SHP77 treated with DMSO at 0.1 percent for 48 hours (cell line): Measurements from ENCODE around the gene AK9.

Experiments
- DNase-seq: peaks from one replicate; lab custom pipeline; 2025; lab: John Stamatoyannopoulos, UW

The AK9 gene

DNA sequence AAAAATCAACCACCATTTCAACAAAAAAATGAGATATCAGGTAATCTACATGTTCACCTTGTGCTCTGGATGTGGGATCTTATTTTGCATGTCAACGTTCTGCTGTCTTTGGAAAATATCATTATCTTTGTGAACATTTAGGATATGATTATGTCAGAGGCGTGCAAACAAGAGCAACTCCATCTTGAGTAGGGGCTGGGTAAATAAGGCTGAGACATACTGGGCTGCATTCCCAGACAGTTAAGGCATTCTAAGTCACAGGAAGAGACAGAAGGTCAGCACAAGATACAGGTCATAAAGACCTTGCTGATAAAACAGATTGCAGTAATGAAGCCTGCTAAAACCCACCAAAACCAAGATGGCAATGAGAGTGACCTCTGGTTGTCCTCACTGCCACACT is 179.2 kb downstream of the AK9 start:
- no peak for DNase-seq

DNA sequence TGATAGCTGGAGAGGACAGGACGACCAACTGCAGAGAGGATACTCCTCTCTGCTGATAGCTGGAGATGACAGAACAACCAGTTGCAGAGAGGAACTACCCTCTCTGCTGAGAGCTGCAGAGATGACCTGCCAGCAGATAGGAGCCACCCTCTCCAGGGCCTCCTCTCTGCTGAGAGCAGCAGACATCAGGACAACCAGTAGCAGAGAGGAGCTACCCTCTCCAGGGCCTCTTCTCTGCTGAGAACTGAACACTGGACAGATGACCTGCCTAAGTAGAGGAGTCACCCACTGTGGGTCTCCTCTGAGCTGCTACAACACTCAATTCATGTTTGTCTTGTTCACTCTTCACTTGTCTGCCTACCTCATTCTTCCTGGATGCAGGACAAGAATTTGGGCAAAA is 180.6 kb downstream of the AK9 start:
- no peak for DNase-seq

DNA sequence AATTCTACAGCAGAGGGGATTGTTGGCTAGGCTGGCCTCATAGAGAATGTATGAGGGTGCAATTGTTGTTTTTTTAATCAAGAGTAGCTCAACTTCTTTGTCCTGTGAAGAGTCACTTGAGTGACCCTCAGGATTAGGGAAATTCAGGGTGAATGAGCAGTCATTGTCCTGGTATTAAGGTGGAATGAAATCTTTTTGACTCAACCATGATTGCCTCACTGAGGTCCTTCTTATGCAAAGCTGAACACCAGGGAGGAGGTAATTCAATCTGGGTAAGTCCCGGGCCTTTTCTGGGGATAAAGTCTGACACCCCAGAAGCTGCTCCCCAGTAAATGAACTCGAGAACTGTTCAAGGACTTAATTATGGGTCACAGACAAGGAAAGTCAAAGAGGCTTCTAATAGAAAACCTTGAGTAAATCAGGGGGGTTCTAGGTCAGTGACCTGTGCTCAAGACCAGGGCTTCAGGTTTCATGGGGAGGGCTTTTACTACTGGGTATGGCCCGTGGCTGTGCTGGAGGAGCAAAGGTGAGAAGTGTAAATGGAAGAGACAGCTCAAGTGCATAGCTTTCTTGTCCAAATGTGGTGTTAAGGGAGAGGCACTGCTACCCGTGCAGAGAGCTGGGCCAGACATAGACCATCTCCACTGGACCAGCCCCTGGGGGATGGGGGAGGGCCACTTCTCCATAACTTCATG is 182.7 kb downstream of the AK9 start:
- DNase-seq: no peak

DNA sequence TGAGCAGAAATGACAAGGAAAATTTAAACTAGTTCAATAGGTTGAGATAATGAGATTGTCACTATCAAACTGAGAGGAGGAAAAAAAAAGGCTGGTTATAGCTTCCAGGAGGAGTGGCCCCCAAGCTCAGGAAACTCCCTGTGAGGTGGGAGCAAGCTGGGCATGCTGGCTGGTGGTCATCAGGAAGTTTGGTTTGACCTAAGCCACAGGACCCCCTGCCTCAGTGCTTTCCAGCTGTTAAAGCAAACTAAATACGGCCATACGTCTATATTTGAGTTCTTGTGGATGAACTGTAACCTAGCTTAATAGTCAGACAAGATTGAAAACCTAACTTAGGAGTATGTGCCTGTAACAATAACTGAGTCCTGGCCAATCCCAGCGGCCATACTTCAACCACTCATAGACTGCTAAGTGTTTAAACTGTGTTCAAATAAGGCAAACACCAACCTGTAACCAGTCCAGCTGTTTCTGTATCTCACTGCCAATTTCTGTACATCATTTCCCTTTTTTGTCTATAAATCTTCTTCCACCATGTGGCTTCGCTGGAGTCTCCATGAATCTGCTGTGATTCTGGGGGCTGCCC is 183.4 kb downstream of the AK9 start:
- DNase-seq: no peak

DNA sequence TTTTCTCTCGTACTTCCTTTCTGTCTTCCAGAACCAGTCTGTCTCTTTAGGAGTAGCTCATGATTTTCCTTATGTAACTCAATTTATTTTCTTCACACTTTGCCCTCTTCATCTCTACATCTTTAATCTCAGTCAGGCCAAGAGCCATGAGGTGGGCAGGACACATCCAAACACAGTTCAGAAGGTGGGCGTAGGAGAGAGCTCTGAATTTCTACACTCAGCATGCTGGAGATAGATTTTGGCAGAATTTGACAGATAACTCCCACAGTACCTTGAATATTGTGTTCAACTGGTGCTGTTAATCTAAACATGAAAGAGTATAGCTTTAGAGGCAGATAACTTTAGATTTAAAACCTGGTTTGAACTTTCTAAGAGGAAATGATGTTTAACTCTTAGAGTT is 184.2 kb downstream of the AK9 start:
- DNase-seq: no peak

DNA sequence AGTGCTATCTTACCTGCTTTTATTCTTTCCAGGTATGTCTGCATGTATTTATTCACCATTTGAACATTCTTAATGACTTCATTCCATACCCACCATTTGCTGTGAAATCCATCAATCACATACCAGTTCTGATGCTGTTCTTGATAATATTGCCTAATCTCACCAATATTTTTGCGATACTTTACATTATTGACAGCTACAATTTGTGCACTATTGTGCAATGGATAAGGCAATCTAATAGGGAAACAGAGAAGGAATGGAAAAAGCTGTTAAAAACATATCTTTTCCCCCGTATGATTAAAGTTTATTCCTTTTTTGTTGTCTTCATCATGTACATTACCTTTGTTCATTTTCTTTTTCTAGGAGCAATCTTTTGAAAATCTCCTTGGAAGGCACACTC is 184.7 kb downstream of the AK9 start:
- DNase-seq: no peak

DNA sequence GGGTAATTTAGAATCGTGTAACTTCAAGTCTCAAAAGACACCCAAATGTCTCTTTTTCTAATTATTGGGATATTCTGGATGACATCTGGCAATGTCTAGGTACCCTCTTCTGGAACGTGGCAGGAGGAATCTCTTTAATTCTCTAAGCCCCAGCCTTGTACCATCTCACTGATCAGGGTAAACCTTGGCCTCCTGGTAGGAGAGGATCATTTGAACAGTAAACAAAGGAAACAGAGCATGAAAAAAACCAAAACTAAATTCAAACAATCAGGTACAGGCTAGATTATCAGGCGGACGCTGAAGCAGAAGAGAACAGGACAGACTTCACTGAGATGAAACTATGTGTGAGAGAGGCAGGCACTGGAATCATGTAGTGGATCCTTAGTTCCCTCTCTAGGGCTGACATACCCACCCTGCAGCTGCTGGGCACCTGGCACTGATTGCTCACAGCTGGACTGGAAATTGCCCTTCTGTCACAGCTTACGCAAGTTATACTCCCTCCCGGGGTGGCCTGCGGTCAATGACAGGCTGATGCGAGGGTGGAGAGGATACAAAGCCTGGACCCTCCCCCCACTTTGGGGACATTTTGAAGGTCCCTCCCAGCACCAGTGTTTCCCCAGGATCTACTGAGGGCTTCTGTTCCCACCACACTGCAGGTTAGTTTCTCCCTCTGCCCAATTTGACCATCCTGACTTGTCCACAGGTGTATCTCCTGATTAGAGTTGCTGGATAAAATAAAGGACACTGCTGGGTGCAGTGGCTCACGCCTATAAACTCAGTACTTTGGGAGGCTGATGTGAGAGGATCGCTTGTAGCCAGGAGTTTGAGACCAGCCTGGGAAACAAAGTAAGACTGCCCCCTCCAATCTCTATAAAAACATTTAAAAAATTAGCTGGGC is 187.4 kb downstream of the AK9 start:
- peak; percentile 43 for DNase-seq

DNA sequence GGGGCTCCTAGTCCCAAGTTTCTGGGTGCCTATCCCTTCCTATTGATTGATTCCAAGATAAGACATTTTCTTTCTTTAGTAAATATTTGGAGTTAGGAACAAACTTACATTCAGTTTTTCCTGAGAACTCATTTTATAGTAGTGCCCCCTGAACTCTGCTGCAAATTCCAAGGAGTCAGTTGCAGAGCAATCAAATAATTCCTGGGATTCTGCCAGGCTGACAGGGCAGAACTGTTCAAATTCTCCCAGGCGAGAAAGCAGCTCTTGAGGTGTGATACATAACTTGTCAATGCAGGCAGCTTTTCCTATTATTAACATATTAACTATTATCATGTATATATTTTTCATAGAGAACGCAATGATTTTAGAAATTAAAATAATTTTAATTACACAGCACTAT is 192.1 kb downstream of the AK9 start:
- no peak for DNase-seq

DNA sequence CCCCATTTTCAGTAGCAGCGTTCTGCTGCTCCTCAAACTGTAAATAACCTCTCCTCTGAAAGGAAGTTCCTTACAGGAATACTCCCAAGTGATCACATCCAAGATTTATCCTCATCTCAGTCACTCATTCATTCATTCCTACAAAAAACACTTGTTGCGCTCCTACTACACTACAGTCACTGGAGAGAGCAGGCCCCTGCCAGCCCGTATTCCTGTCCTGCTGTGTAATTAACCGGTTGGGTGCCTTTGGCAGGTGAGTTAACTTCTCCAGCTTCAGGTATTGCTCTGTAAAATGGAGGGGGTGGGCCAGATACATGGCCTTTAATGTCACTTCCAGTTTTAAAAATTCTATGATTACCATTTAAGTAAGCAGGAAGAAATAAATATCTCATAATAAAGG is 192.9 kb downstream of the AK9 start:
- DNase-seq: no peak

DNA sequence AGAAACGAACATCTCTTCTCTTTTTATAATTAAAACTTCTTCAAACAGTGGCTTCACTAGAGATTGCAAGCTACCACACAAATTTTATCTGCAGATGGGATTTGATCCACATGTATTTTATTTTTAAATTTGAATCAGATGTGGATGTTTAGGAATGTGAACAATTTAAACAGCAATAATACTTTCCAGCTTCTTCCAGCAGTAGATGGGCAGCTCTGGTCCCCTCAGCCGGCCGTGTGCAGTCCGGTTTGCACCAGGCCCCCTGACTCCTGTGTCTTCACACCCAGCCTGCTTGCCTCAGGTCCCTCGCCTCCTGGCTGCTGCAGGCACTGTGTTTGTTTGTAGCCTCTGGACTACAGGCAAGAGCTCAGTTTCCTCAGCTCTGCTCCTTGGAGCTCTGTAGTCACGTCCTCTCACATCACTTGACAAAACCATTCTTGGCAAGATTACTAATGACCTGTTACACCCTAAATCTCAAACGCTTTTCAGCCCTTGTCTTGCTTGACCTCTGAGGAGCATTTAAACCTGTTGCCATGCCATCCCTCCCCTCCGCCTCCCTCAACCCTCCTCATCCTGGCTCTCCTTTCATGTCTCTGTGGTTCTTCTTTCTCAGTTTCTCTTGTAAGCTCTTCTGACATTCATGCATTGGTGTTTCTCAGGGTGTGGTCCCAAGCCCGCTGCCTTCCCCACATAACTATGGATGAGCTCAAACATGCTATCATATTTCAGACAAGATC is 194.8 kb downstream of the AK9 start:
- no peak for DNase-seq

DNA sequence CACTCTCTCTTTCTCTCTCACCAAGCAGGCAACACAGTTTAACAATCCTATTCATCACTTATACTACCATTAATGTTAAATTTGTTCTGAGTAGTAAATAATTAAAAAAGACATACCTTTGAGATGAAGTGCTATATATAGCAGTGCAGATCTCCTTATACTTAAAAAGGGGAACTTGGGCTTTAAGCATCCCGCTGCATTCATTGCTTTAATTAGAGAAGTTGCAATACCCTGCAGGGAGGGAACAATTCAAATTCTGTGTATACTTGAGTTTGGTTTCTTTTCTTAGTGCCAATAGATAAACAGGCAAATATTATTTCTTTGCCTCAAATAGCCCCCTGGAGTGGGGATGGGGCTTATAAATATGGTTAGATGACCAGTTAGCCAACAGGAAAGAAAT is 197.1 kb downstream of the AK9 start:
- no peak for DNase-seq

DNA sequence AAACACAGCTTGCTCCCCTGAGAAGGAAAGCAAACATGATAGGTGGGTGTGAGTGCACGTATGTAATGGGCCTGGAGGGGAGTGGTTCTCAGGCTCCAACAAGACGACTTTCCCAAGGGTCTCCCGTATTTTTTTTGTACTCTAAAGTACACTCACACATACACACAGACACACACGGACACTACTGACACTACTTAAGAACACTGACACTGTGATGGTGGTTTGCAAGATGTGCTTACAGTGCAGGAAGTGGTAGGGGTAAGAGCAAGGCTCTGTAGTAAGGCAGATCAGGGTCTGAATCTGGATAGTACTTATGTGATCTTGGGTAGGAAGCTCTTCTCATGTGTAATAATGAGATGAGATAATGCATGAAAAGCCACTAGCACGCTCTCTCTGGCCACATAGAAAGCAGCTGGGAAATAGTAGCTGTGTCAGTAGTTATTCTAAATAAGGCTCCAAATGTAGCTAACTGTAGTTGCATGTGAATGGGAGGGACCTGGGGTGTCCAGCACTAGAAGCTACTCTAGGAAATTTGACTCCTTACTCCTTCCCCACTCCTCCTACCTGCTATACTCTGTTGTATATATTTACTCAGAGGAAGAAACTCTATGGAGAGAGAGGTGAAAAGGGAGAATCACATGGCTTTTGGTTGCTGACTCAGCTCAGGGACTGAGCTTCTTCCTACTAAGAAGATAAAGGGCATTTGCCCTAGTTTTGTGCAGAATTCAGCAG is 199.6 kb downstream of the AK9 start:
- DNase-seq: no peak

DNA sequence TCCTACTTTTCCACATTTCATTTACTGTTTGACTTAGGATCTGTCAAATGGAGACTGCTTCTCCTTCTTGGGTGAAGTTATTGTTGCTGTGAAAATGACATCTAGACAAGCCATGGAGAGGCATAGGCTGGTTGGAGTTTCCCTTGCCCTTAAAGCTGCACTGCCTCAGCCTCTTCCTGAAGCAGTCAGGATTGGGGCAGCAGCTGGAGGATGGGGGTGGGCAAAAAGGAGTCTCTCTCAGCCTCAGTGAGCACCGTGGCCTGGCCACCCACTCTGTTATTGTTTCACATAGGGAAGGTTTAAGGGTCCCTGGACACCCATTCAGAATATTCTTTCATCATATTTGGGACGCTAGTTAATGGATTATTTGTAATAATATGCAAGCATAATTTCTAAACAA is 200.3 kb downstream of the AK9 start:
- no peak for DNase-seq

DNA sequence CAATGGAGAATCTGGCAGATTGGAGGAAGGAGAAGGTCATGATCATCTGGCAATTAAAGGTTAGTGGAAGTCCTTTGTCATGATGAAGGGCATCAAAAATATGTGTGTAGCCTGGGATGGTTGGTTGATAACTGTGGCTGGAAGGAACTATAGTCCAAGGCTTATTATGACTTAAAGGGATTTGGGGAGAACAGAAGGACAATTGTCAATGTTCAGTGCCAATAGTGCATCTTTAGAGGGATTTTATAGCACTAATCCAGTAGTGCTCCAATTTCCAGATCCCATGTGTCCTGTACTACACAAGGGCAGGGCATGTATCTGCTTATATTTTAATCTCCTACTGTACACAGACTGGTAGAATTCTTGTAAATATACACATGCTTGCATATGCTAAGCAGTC is 203.0 kb downstream of the AK9 start:
- DNase-seq: no peak

DNA sequence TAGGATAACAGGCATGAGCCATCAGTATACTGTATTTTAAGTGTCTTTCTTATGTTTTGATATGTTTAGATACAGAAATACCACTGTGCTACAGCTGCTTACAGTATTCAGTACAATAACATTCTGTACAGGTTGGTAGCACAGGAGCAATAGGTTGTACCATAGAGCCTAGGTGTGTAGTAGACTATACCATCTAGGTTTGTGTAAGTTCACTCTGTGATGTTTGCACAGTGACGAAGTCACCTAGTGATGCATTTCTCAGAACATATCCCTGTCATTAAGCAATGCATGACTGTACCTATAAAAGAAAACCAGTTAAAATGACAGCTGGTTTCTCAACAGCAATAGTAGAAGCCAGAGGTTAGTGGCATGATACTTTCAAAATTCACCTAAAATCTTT is 204.9 kb downstream of the AK9 start:
- DNase-seq: no peak

DNA sequence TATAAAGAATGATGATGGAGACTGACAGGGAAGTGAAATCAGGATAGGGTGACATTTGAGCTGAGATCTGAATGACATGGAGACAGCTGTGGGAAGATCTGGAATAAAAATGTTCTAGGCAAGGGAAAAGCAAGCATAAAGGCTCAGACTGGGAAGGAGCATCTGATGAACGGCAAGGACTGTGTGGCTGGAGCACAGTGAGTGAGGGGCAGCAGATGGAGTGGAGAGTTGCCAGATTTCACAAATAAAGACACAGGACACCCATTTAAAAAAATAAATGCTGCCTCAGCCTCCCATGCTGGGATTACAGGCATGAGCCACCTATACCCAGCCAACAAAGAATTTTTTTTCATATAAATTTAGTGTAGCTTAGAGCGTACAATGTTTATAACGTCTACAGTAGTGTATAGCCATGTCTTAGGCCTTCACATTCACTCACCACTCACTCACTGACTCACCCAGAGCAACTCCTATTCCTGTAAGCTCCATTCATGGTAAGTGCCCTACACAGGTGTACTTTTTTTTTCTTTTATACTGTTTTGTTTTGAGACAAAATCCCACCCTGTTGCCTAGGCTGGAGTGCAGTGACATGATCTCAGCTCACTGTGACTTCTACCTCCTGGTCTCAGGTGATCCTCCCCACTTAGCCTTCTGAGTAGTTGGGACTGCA is 205.6 kb downstream of the AK9 start:
- no peak for DNase-seq

DNA sequence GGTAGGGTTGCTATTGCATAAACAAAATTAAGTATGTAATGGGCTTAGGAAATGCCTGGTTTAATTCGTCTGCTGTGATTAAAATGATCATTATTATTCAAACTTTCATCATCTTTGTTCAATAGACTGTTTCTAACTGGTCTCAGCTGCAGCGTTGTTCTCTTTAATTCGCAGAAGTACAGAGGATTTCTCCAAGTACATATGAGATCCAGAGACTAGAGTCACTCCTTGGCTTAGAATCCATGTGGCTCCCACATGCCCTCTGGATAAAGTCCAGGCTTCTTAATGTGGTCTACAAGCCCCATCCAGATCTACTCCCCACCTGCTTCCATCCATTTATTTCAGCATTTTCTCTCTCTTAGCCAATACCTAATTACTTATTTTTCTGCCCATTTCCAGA is 206.9 kb downstream of the AK9 start:
- DNase-seq: no peak

DNA sequence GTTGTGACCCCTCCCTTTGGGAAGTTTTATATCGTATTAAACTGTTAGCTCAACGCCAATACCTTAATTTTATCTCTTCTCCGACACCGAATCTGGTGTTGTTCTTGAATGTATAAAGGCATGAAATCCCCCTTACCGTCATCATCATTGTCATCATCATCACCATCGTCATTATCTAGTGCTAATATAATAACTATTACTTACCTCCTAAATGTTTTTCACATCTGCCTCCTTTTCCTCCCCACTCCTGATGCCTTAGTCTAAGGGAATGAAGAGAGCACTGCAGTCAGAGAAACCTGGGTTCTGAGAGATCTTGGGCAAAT is 207.3 kb downstream of the AK9 start:
- no peak for DNase-seq

DNA sequence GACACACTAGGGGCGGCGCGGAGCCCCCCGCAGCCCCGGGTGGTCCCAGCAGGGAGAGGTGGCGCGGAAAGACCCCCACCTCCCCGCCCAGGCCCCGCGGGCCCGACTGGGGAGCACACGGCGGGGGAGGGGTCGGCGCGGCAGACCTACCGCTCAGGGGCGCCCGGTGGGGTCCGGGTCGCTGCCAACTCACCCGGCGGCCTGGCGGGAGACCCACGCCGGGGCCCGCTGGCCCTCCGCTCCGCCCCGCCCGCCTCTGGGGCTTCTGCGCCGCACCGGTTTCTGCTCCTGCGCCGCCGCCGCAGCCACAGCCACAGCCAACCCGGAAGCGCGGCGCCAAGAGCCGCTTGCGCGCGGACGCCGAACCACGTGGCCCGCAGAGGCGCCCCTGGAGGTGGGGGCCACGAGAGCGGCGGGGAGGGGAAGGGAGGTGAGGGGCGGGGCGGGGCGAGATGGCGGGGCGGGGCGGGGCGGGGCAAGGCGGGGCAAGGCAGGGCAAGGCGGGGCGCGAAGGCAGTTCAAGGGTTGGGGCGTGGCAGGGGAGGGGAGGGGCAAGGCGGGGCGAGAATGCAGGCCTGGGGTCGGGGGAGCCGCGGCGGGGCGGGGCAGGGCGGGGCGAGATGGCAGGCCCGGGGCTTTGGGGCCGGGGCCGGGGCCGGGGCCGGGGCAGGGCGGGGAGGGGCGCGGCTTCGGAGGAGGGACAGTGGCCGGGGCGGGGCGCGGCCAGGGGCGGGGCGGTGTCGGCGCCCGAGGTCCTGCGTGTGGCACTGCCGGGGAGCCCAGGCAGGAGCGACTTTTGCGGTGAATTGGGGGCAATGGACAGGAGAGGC is 207.9 kb downstream of the AK9 start, which contains the start of gene ZBTB24:
Gene ZBTB24, minus strand, starts transcription at position 315 of the 830 bp plus-strand sequence. CDS start 1,193 bp downstream, outside the sequence.
- peak; percentile 73 for DNase-seq

DNA sequence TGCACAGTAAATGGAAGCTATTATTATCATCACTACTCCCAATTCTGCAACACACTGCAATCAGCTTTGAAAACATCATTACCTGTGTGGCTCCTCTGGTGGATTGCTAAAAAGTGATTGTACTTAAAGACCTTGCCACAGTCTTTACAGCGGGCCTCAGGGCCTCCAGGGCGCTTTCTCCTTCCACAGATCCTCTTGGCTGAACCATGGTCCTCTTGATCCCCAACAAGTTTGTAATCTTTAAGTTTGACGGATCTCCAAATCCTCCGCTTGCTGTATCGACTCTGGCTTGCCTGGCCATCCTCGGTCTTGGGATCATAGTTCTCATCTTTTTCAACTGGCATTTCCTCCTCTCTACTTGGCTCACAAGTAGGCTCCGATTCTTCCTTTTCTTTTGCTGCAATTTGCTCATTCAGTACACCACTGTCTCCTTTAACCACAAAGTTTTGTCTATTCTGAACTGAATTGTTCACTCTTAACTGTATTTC is 210.0 kb downstream of the AK9 start:
- DNase-seq: no peak
